Nephron (organoid): ENCODE measurements around the gene TUBGCP3.
A peak's percentile ranks its signal among the peaks of the same experiment; 100 is the strongest.

Experiments
- H3K27ac Mint-ChIP-seq, 3 experiments: 2 replicates each; pipeline ENCODE4 v1.8.0; 2020; ENCODE audit warnings: mixed read lengths in 3 of 3, mild to moderate bottlenecking in 2 of 3, moderate library complexity in 1 of 3
- H3K27me3 Mint-ChIP-seq: 2 replicates; pipeline ENCODE4 v1.8.0; 2021; ENCODE audit warnings: low read depth, mild to moderate bottlenecking, moderate library complexity, mixed read lengths
- H3K36me3 Mint-ChIP-seq: 2 replicates; pipeline ENCODE4 v1.8.0; 2020; ENCODE audit warnings: low read depth, mixed read lengths
- H3K4me1 Mint-ChIP-seq: 2 replicates; pipeline ENCODE4 v1.8.0; 2020; ENCODE audit warnings: mixed read lengths
- H3K4me3 Mint-ChIP-seq, 3 experiments: 2 replicates each; pipeline ENCODE4 v1.8.0; 2020; ENCODE audit warnings: mild to moderate bottlenecking in 3 of 3, mixed read lengths in 3 of 3, moderate library complexity in 2 of 3
- H3K9me3 Mint-ChIP-seq: 2 replicates; pipeline ENCODE4 v1.8.0; 2020; ENCODE audit warnings: mixed read lengths
- CTCF ChIP-seq, 3 experiments: fragments of 200-600 bp; sonication (generic); IDR thresholded peaks; one replicate each; pipeline ENCODE4 v1.5.0; 2021; ENCODE audit warnings: antibody characterized with exemption in 3 of 3; ENCODE audit not compliant: unreplicated experiment in 3 of 3

The TUBGCP3 gene

DNA sequence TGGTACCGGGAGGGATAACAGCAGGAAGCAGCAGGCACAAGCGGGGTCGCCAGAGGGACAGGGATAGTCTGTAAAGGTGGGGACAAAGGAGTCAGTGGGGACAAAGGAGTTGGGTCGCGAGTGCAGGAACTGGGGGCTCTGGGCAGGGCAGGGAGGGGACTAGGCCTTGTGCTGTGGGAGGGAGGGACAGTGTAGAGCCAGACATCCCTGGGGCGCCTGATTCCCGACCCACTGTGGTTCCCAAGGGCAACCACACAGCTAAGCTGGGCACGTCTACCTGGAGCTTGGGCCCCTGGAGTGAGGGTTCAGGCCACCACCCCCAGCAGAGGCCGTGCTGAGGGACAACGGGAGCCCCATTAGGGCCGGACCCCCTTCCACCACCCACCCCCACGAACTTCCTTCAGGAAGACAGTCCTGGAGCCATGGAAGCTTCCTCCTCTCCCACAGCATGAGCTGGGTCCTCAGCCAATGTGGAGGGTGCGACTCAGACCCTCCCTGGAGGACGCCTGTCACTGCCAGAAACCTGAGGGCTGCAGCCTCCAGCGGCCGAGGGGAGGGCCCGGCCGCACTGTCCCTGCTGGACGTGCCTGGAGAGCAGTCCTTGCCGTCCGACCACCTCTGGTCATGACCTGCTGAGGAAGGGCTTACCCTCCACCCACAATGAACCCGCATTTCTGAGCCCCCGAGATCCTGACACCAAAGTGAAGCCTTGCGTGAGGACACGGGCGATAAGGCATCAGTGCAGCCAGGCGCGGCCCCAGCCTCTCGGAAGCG, 133.9 kb downstream of the TUBGCP3 start:
- TF ChIP-seq CTCF (IDR thresholded peaks at IDR 0.05; ENCODE audit: unreplicated experiment in 3 of 3): no peak
- Mint-ChIP-seq H3K9me3 (peaks cover 8% of the 10 kb centered on the region), H3K27me3 (peaks cover 28% of the 10 kb centered on the region), H3K36me3 (no peaks in the 10 kb centered on the region), H3K4me1 (peaks cover 9% of the 10 kb centered on the region), H3K27ac (no peak overlapping the region), H3K4me3 (no peak overlapping the region)

DNA sequence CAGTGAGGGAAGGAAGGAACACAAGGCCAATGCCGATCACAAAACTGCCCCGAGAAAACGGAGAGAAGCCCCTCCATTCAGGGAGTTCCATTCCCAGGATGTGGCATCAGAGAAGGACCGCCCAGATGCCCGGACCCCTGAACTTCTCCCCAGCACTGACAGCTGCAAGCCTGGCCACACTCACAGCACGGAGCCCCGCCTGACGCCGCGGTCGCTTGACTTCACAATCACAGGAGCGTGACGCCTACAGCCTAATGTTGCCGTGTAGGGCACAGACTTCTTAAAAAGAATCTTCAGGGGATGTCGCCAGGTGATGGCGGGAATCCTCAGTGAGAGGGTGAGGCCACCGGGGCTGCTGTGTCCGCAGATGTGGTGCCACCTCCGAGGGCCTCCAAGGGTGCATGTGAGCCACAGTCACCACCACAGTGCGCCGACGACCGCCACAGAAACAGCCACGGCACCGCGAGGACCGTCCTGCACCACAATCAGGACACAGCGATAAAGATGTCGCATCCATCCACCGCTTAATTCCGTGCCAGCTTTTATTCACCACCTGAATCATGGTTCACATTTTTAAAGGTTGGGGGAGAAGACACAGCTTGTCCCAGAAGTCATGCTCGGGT, 134.6 kb downstream of the TUBGCP3 start:
- H3K4me1 Mint-ChIP-seq: peaks cover 9% of the 10 kb centered on the region
- H3K36me3 Mint-ChIP-seq: no peaks in the 10 kb centered on the region

DNA sequence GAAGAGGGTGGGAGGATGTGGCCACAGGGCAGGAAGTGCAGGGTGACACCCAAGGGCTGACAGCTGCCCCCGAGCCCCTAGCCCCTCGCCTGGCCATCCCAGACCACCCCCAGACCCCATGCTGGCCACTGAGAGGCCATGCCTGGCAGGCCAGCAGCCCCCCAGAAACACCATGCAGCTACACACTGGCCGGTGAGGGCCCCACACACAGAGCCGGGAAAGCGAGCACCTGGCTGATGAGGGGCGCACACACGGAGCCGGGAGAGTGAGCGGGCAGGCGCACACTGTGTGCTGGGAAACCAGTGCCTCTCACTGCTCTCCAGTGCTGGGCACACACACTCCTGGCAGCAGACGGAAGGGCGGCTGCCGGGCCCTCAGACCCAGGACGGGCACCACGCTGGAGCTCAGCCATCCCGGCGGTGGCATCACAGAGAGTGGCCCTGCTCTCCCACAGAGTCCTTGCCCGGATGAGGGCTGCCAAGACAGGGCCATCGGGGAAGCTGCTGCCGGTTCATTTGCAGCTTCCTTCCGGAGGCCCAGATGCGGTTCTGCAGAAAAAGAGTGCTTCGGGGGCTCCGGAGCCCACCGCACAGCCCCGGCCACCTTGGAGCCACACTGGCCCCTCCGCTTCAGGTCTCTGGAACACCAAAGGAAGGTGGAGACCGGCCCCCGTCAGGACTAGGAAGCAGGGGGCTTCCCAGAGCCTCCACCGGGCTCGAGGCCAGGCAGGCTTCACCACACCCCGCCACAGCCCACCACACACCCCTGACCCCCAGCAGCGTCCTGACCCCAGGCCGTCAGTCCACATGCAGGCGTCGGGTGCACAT, 135.4 kb downstream of the TUBGCP3 start:
- H3K36me3 Mint-ChIP-seq: no peaks in the 10 kb centered on the region
- H3K27ac Mint-ChIP-seq: no peak overlapping the region
- TF ChIP-seq CTCF (IDR thresholded peaks at IDR 0.05; ENCODE audit: unreplicated experiment in 3 of 3): no peak
- no peak overlapping the region for H3K4me3 Mint-ChIP-seq
- H3K9me3 Mint-ChIP-seq: peaks cover 4% of the 10 kb centered on the region
- H3K4me1 Mint-ChIP-seq: peaks cover 9% of the 10 kb centered on the region
- peaks cover 32% of the 10 kb centered on the region for H3K27me3 Mint-ChIP-seq

More for the DNA sequence above, 134.6 kb downstream of the TUBGCP3 start:
- Mint-ChIP-seq H3K4me3 (no peak overlapping the region), H3K27ac (no peak overlapping the region), H3K9me3 (peaks cover 8% of the 10 kb centered on the region), H3K27me3 (peaks cover 32% of the 10 kb centered on the region)
- no peak for TF ChIP-seq CTCF (IDR thresholded peaks at IDR 0.05; ENCODE audit: unreplicated experiment in 3 of 3)

GRCh38 chr13:112451512-112452379, 136.2 kb downstream of the TUBGCP3 start:
- TF ChIP-seq CTCF (IDR thresholded peaks at IDR 0.05; ENCODE audit: unreplicated experiment in 3 of 3): no peak
- H3K27ac Mint-ChIP-seq: no peak overlapping the region
- H3K36me3 Mint-ChIP-seq: no peaks in the 10 kb centered on the region
- peaks cover 32% of the 10 kb centered on the region for H3K27me3 Mint-ChIP-seq
- no peak overlapping the region for H3K4me3 Mint-ChIP-seq
- peaks cover 4% of the 10 kb centered on the region for H3K9me3 Mint-ChIP-seq
- peaks cover 9% of the 10 kb centered on the region for H3K4me1 Mint-ChIP-seq

DNA sequence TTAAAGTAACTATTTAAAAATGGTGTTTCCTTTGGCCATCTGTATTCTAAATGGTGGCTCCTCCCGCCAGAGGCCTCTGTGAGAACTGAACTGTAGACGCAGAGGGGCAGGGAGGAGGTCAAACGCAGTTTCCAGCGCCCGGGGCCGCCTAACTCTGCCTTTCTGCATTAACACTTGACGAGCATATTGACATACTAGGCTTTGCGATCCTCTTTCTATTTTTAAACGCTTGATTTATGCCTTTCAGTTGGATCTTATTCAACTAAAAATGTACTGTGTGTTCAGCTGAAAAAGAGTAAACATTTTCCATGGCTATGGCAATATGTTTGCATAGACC, 137.1 kb downstream of the TUBGCP3 start:
- Mint-ChIP-seq H3K4me1 (peaks cover 9% of the 10 kb centered on the region), H3K27ac (peak overlapping the region in 2 of 3 experiments; percentile 1 to 2), H3K27me3 (peaks cover 35% of the 10 kb centered on the region), H3K4me3 (no peak overlapping the region), H3K9me3 (no peaks in the 10 kb centered on the region), H3K36me3 (no peaks in the 10 kb centered on the region)
- TF ChIP-seq CTCF (IDR thresholded peaks at IDR 0.05; ENCODE audit: unreplicated experiment in 3 of 3): no peak
